GM12864 (cell line): Measurements from ENCODE around the gene ALAD.

Experiments used
- DNase-seq: peaks from one replicate; pipeline ENCODE4 v3.0.0-alpha.2; 2011; ENCODE audit warnings: low read depth
- H3K4me3 ChIP-seq: 2 replicates; pipeline ENCODE4 v1.5.1; 2011; ENCODE audit warnings: mild to moderate bottlenecking, low read depth, low read length, control low read depth
- CTCF ChIP-seq: IDR thresholded peaks from 2 replicates; pipeline ENCODE4 v1.5.1; 2011; ENCODE audit warnings: low read depth, mild to moderate bottlenecking, moderate library complexity, low read length, control low read depth, inconsistent platforms; ENCODE audit errors: missing control alignments

Gene ALAD

GRCh38 chr9:113398796-113399195 lies 2.3 kb downstream of the ALAD start:
- DNase-seq, result no peak
- no peak overlapping the region for H3K4me3 ChIP-seq

GRCh38 chr9:113397203-113397631 lies 3.9 kb downstream of the ALAD start:
- no peak for DNase-seq
- TF ChIP-seq CTCF, result no peak
- no peak overlapping the region for H3K4me3 ChIP-seq

More at GRCh38 chr9:113398796-113399195, 2.3 kb downstream of the ALAD start:
- TF ChIP-seq CTCF, result no peak

- no peak for TF ChIP-seq CTCF
- no peak overlapping the region for H3K4me3 ChIP-seq
- no peak for DNase-seq
Measured at GRCh38 chr9:113395000-113395861, 5.9 kb downstream of the ALAD start.

- H3K4me3 ChIP-seq, result no peak overlapping the region
- TF ChIP-seq CTCF, result no peak
- no peak for DNase-seq
Measured at GRCh38 chr9:113393281-113393680, 7.8 kb downstream of the ALAD start.

GRCh38 chr9:113391917-113392316 lies 9.2 kb downstream of the ALAD start:
- H3K4me3 ChIP-seq, result no peak overlapping the region
- DNase-seq, result no peak

GRCh38 chr9:113390192-113390960 lies 10.7 kb downstream of the ALAD start:
- H3K4me3 ChIP-seq, result no peak overlapping the region
- TF ChIP-seq CTCF, result no peak
- DNase-seq, result no peak

More at GRCh38 chr9:113391917-113392316, 9.2 kb downstream of the ALAD start:
- TF ChIP-seq CTCF, result no peak
